NT2/D1 (cell line): Measurements from ENCODE around the gene TRPC4.

Experiments used
- DNase-seq: peaks from one replicate; pipeline ENCODE4 v3.0.0-alpha.2; 2011; ENCODE audit warnings: low read depth, low spot score
- H3K27me3 ChIP-seq: 2 replicates; pipeline ENCODE4 v1.6.0; 2011; ENCODE audit warnings: mild to moderate bottlenecking; ENCODE audit not compliant: insufficient read length, insufficient read depth
- H3K36me3 ChIP-seq: 2 replicates; pipeline ENCODE4 v1.6.1; 2011; ENCODE audit warnings: mild to moderate bottlenecking, low read length, mixed read lengths; ENCODE audit not compliant: insufficient read depth, insufficient read length
- H3K4me1 ChIP-seq: 2 replicates; pipeline ENCODE4 v1.5.1; 2011; ENCODE audit not compliant: insufficient read depth, insufficient read length
- H3K4me3 ChIP-seq: 2 replicates; pipeline ENCODE4 v1.5.1; 2011; ENCODE audit warnings: low read depth; ENCODE audit not compliant: insufficient read length
- H3K9ac ChIP-seq: 2 replicates; pipeline ENCODE4 v1.6.0; 2011; ENCODE audit warnings: low read depth; ENCODE audit not compliant: insufficient read length
- H3K9me3 ChIP-seq: 2 replicates; pipeline ENCODE4 v1.5.1; 2011; ENCODE audit warnings: mild to moderate bottlenecking, low read length; ENCODE audit not compliant: insufficient read depth
- SUZ12 ChIP-seq: IDR thresholded peaks from 2 replicates; pipeline ENCODE4 v1.6.1; 2011; ENCODE audit not compliant: insufficient read length, insufficient read depth; ENCODE audit errors: extremely low read depth
- YY1 ChIP-seq: IDR thresholded peaks from 2 replicates; pipeline ENCODE4 v1.6.1; 2011; ENCODE audit not compliant: insufficient read length, insufficient read depth
- ZNF274 ChIP-seq: IDR thresholded peaks from 2 replicates; pipeline ENCODE4 v1.6.1; 2011; ENCODE audit warnings: mild to moderate bottlenecking, low read depth, low read length

Gene TRPC4

GRCh38 chr13:37627428-37627827 lies 242.1 kb downstream of the TRPC4 start:
- no peak overlapping the region for H3K4me3 ChIP-seq
- no peaks in the 10 kb centered on the region for H3K36me3 ChIP-seq
- TF ChIP-seq ZNF274 = no peak
- TF ChIP-seq YY1 = no peak
- no peak for TF ChIP-seq SUZ12
- H3K9me3 ChIP-seq = no peaks in the 10 kb centered on the region
- no peak for DNase-seq
- no peaks in the 10 kb centered on the region for H3K4me1 ChIP-seq
- H3K27me3 ChIP-seq = no peaks in the 10 kb centered on the region
- no peak overlapping the region for H3K9ac ChIP-seq

- TF ChIP-seq YY1 (no peak), SUZ12 (no peak), ZNF274 (no peak)
- DNase-seq = no peak
- Histone ChIP-seq H3K4me3 (no peak overlapping the region), H3K9ac (no peak overlapping the region), H3K9me3 (no peaks in the 10 kb centered on the region), H3K4me1 (no peaks in the 10 kb centered on the region), H3K27me3 (no peaks in the 10 kb centered on the region), H3K36me3 (no peaks in the 10 kb centered on the region)
Measured at GRCh38 chr13:37621811-37622361, 247.7 kb downstream of the TRPC4 start.

GRCh38 chr13:37618554-37618953 lies 251.0 kb downstream of the TRPC4 start:
- H3K9ac ChIP-seq = no peak overlapping the region
- no peak for TF ChIP-seq ZNF274
- no peak for TF ChIP-seq SUZ12
- TF ChIP-seq YY1 = no peak
- H3K27me3 ChIP-seq = no peaks in the 10 kb centered on the region
- H3K9me3 ChIP-seq = no peaks in the 10 kb centered on the region
- no peaks in the 10 kb centered on the region for H3K36me3 ChIP-seq
- no peak overlapping the region for H3K4me3 ChIP-seq
- no peak for DNase-seq
- no peaks in the 10 kb centered on the region for H3K4me1 ChIP-seq

GRCh38 chr13:37617173-37617572 lies 252.4 kb downstream of the TRPC4 start:
- H3K9me3 ChIP-seq = no peaks in the 10 kb centered on the region
- H3K4me3 ChIP-seq = no peak overlapping the region
- no peak for TF ChIP-seq SUZ12
- TF ChIP-seq ZNF274 = no peak
- no peak for TF ChIP-seq YY1
- no peak overlapping the region for H3K9ac ChIP-seq
- H3K4me1 ChIP-seq = no peaks in the 10 kb centered on the region
- no peaks in the 10 kb centered on the region for H3K36me3 ChIP-seq
- DNase-seq = no peak
- no peaks in the 10 kb centered on the region for H3K27me3 ChIP-seq

GRCh38 chr13:37616131-37616530 lies 253.4 kb downstream of the TRPC4 start:
- Histone ChIP-seq H3K36me3 (no peaks in the 10 kb centered on the region), H3K27me3 (no peaks in the 10 kb centered on the region), H3K9me3 (no peaks in the 10 kb centered on the region), H3K9ac (no peak overlapping the region), H3K4me1 (no peaks in the 10 kb centered on the region), H3K4me3 (no peak overlapping the region)
- no peak for DNase-seq
- TF ChIP-seq SUZ12 (no peak), YY1 (no peak), ZNF274 (no peak)

- Histone ChIP-seq H3K4me3 (no peak overlapping the region), H3K9me3 (no peaks in the 10 kb centered on the region), H3K9ac (no peak overlapping the region), H3K4me1 (no peaks in the 10 kb centered on the region), H3K36me3 (no peaks in the 10 kb centered on the region), H3K27me3 (no peaks in the 10 kb centered on the region)
- DNase-seq = no peak
- no peak for TF ChIP-seq SUZ12
- TF ChIP-seq YY1 = no peak
- TF ChIP-seq ZNF274 = no peak
Measured at GRCh38 chr13:37615276-37615675, 254.3 kb downstream of the TRPC4 start.

- no peaks in the 10 kb centered on the region for H3K9me3 ChIP-seq
- DNase-seq = no peak
- no peaks in the 10 kb centered on the region for H3K36me3 ChIP-seq
- no peak overlapping the region for H3K4me3 ChIP-seq
- no peaks in the 10 kb centered on the region for H3K27me3 ChIP-seq
- no peaks in the 10 kb centered on the region for H3K4me1 ChIP-seq
- TF ChIP-seq ZNF274 = no peak
- no peak for TF ChIP-seq YY1
- TF ChIP-seq SUZ12 = no peak
- no peak overlapping the region for H3K9ac ChIP-seq
Measured at GRCh38 chr13:37613638-37614037, 255.9 kb downstream of the TRPC4 start.
